Measurements from ENCODE around the gene ITGA11.

Gene ITGA11

GRCh38 chr15:68315495-68316031 lies 116.4 kb downstream of the ITGA11 start:
- peaks cover 0 to 41% (median 12%) of the 10 kb centered on the region in 4 donors for H3K4me1 ChIP-seq
- H3K36me3 ChIP-seq = peaks cover 37 to 96% (median 61%) of the 10 kb centered on the region in 3 donors
- H3K27me3 ChIP-seq = no peaks in the 10 kb centered on the region
- no peaks in the 10 kb centered on the region for H3K9me3 ChIP-seq
- no peak overlapping the region for H3K4me3 ChIP-seq
- peak; percentile 9 to 59 for DNase-seq
- H3K27ac ChIP-seq = peak overlapping the region; percentile 70 to 79
- TF ChIP-seq, protein P1, sequence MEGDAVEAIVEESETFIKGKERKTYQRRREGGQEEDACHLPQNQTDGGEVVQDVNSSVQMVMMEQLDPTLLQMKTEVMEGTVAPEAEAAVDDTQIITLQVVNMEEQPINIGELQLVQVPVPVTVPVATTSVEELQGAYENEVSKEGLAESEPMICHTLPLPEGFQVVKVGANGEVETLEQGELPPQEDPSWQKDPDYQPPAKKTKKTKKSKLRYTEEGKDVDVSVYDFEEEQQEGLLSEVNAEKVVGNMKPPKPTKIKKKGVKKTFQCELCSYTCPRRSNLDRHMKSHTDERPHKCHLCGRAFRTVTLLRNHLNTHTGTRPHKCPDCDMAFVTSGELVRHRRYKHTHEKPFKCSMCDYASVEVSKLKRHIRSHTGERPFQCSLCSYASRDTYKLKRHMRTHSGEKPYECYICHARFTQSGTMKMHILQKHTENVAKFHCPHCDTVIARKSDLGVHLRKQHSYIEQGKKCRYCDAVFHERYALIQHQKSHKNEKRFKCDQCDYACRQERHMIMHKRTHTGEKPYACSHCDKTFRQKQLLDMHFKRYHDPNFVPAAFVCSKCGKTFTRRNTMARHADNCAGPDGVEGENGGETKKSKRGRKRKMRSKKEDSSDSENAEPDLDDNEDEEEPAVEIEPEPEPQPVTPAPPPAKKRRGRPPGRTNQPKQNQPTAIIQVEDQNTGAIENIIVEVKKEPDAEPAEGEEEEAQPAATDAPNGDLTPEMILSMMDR (IDR thresholded peaks at IDR 0.05) = no peak
- intact Hi-C loops (cut with DNase I; ENCODE audit: low total_unique reads) = no loop called here

DNA sequence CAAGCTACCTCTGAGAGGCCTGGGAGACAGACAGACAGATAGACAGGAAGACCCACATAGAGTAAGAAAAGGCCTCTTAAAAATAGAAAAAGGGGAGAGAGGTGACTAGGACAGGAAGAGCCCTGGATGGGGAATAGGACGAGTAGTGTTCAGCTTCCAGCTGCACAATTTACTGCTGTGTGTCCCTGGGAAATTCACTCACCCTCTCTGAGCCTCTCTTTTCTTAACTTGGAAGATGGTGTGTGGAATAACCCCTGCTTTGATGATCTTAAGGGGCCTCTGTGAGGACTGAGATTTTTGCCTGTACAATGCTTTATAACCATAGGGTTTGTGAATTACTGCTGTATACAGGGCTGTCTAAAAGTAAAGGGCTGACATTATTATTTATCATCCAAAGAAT lies 116.9 kb downstream of the ITGA11 start:
- no peak for DNase-seq
- H3K9me3 ChIP-seq = no peaks in the 10 kb centered on the region

GRCh38 chr15:68314563-68314962 lies 117.4 kb downstream of the ITGA11 start:
- no peak overlapping the region for H3K4me3 ChIP-seq
- no peaks in the 10 kb centered on the region for H3K9me3 ChIP-seq
- H3K4me1 ChIP-seq = peaks cover 0 to 51% (median 21%) of the 10 kb centered on the region in 4 donors
- intact Hi-C loops (cut with DNase I; ENCODE audit: low total_unique reads) = no loop called here
- peak overlapping the region; percentile 70 to 79 for H3K27ac ChIP-seq
- H3K27me3 ChIP-seq = no peaks in the 10 kb centered on the region
- peak; percentile 20 to 66 for DNase-seq
- TF ChIP-seq, protein P1 (IDR thresholded peaks at IDR 0.05) = no peak
- peaks cover 37 to 90% (median 51%) of the 10 kb centered on the region in 3 donors for H3K36me3 ChIP-seq

More for the DNA sequence above, 116.9 kb downstream of the ITGA11 start:
- H3K27me3 ChIP-seq = no peaks in the 10 kb centered on the region
- H3K36me3 ChIP-seq = peaks cover 37 to 95% (median 56%) of the 10 kb centered on the region in 3 donors
- intact Hi-C loops (cut with DNase I; ENCODE audit: low total_unique reads) = no loop called here
- peaks cover 0 to 46% (median 17%) of the 10 kb centered on the region in 4 donors for H3K4me1 ChIP-seq
- TF ChIP-seq, protein P1 (IDR thresholded peaks at IDR 0.05) = no peak
- H3K4me3 ChIP-seq = no peak overlapping the region
- peak overlapping the region; percentile 70 to 79 for H3K27ac ChIP-seq

DNA sequence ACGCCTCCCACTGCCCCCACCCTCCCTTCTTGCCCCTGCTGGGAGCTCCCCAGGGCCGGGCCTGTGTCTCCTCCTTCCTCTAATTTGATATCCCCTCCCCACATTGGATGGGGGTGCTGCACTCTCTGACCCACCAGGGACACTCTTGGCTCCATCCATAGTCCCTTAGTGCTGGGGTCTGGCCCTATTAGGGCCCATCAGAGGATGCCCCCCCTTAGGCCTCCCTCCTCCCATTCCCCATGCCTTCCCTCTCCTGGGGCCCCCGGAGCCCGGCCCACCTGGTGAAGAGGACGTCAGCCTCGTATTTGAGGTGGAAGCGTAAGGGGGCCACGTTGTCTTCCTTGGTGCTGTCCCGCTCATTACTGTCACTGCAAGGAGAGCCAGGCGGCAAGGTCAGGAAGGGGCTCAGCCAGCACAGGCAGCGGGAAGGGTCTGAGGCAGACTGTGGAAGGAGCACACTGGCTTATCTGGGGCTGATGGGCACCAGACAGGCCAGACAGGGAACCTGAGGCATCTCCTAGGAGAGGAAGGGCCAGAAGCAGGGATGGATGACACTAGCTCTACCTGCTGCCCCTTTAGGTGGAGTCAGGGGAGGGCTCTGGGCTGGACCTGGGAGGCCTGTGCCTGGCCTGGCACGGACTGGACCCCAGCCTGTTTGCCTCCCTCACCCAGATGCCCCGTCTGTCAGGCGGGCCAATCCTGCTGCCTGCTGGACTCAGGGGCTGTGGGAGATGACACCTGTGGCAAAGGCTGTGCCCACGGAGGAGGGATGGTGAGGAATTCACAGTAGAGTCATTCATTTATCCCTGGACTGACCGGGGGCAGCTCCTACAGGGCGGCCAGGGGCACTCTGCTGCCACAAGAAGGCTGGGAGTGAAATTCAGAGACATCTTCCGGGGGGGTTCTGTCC lies 118.2 kb downstream of the ITGA11 start:
- Histone ChIP-seq H3K4me3 (no peak overlapping the region), H3K27ac (peak overlapping the region; percentile 70 to 79), H3K36me3 (peaks cover 31 to 82% (median 43%) of the 10 kb centered on the region in 3 donors), H3K9me3 (no peaks in the 10 kb centered on the region), H3K27me3 (no peaks in the 10 kb centered on the region), H3K4me1 (peaks cover 0 to 59% (median 21%) of the 10 kb centered on the region in 4 donors)
- TF ChIP-seq, protein P1 (IDR thresholded peaks at IDR 0.05) = no peak
- intact Hi-C loops (cut with DNase I; ENCODE audit: low total_unique reads) = no loop called here
- DNase-seq = peak; percentile 18 to 62

GRCh38 chr15:68312701-68313204 lies 119.2 kb downstream of the ITGA11 start:
- intact Hi-C loops (cut with DNase I; ENCODE audit: low total_unique reads) = no loop called here

More at GRCh38 chr15:68312701-68313204, 119.2 kb downstream of the ITGA11 start:
- Histone ChIP-seq H3K4me3 (no peak overlapping the region), H3K36me3 (peaks cover 22 to 72% (median 33%) of the 10 kb centered on the region in 3 donors), H3K9me3 (no peaks in the 10 kb centered on the region), H3K27ac (peak overlapping the region; percentile 70 to 79), H3K4me1 (peaks cover 0 to 69% (median 21%) of the 10 kb centered on the region in 4 donors), H3K27me3 (no peaks in the 10 kb centered on the region)
- TF ChIP-seq, protein P1 (IDR thresholded peaks at IDR 0.05) = no peak
- DNase-seq = peak; percentile 19 to 60

Measured in tibial artery (tissue), 4 donors.